Measurements from ENCODE around the gene OGG1.

DNA sequence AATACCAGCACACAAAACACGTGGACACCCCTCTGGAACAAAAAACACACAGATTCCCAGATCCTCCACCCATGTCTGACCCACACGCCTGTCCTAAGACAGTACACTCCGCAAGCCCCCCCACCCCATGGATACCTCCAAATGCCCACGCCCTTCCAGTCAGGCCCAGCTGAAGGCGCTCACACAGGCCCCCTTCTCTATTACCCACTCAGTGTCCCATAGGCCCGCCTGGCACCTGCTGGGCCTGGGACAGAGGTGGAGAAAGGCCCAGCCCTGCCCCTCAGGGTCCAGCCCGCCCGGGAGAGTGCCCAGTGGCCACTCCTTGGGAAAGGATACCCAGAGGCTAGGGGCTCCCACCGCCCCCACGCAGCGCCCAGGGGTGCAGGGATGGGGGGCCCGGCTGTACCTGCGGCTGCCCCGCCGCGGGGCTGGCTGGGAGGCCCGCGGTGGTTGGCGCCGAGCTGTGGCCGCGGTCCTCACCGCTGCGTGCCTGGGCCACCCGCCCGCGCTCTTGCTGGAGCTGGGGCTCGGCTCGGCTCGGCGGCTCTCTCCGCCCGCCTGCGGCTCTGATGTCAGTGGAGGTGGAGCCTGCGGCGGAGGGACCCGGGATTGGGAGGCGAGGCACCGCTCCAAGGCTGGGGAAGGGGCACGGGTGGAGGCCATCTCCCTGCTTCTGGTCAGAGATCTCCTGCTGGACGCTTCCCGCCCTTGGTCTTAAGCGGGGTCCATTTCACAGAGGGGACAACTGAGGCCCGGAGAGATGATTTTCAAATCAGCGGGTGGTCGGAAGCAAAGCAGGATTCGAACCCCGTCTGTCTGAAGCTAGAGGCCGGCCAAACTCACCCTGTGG lies 19.9 kb downstream of the OGG1 start, which contains the start of gene CAMK1:
- TF ChIP-seq GATA2 (IDR thresholded peaks at IDR 0.05; ENCODE audit: low read depth, low read length) (no peak), GATA3 (IDR thresholded peaks at IDR 0.05; ENCODE audit: low read depth, low read length) (no peak)
